Muscle of arm (tissue), 12 donors: ENCODE data around the gene SDS. TPM values are rescaled to one million over a fixed set of nuclear protein-coding genes. Genes with fewer than 3 reads are reported as not detected.

ENCODE experiments used
- DNase-seq: peaks from one replicate; pipeline ENCODE4 v3.0.0-alpha.2; 2013
- polyA plus RNA-seq, 12 donors: library from polyadenylated mRNA; unstranded; fragments of 120-200 nt; gene quantifications; one replicate each; pipeline ENCODE4 v1.2.1, GENCODE V29; 2013; ENCODE audit not compliant: insufficient read length in 12 of 12

The SDS gene
- polyA plus RNA-seq, 12 donors: 0.15 to 0.33 (median 0.26) TPM; not detected in 8

GRCh38 chr12:113348849-113349536, 54.7 kb downstream of the SDS start:
- DNase-seq: no peak

GRCh38 chr12:113347892-113348291, 55.8 kb downstream of the SDS start:
- no peak for DNase-seq

DNA sequence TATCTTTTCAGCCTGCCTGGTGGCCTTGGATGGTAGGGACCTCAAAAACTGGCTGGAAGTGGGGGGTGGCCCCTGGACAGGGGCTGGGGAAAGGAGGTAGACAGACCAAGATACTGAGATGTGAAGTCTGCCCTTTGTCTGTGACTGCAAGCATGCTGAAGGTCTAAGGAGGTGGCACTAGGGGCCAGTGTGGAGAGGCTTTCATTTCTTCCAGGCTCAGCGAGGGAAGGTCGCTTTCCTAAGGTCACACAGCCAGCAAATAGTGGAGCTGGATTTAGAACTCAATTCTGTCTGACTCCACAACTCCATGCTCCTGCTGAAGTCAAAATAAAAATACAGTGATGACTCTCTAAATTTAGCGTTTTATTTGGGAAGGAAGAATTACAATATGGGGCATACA, 56.6 kb downstream of the SDS start:
- no peak for DNase-seq

DNA sequence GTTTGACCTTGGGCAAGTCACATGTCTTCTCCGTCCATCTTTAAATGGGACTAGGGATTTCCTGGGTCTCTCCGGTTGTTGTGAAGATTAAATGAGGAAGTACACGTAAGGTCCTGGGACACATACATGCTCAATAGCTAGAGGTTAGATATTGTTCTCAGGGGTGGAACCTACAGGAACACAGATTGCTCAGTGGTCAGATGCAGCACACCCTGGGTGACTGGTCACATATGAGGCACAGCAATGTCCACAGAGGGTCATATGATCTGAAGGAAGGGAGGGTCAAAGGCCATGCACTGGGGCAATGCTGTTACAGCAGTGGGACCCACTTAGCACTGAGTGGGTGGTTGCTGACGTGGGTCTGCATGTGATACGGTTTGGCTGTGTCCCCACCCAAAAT, 57.3 kb downstream of the SDS start:
- DNase-seq: no peak

DNA sequence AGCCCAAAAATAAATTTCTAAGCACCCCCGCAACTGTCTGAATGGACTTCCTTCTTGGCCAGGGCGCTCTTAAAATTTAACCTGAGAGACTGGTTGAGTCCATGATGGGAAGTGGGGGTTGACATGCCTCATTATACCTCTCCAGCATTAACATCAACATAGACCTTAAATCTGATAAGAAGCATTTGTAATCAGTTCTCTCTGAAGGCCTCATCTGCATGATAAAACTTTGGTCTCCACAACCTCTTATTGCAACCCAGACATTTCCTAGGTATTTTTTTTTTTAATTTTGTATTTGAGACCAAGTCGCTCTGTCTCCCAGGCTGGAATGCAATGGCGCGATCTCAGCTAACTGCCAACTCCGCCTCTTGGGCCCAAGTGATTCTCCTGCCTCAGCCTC, 58.4 kb downstream of the SDS start:
- DNase-seq: no peak

Other genes starting within 250 kb of the SDS start
- gene DDX54, start 218.4 kb downstream of the SDS start, polyA plus RNA-seq: 10 to 100 TPM in 11 of 12 donors, not detected in 1; 37.7 to 70.6 (median 52.6) TPM
- 10 to 100 TPM in 3 of 12 donors, 1 to 10 TPM in 8, not detected in 1; 6.4 to 15.7 (median 8.3) TPM for gene RITA1, start 218.2 kb downstream of the SDS start, polyA plus RNA-seq
- 10 to 100 TPM in 11 of 12 donors, not detected in 1; 17.8 to 50.9 (median 34.5) TPM for gene TPCN1, start 182.4 kb downstream of the SDS start, polyA plus RNA-seq
- 10 to 100 TPM in 11 of 12 donors, not detected in 1; 10.6 to 19.5 (median 12.2) TPM for gene SLC8B1, start 68.8 kb downstream of the SDS start, polyA plus RNA-seq
- 10 to 100 TPM in 11 of 12 donors, not detected in 1; 11.8 to 30.7 (median 13.9) TPM for gene PLBD2, start 45.3 kb downstream of the SDS start, polyA plus RNA-seq
- gene SDSL, start 18.5 kb upstream of the SDS start, polyA plus RNA-seq: 1 to 10 TPM in 7 of 12 donors, under 1 TPM in 3, not detected in 2; 0.76 to 1.6 (median 1.2) TPM
- gene LHX5, start 68.0 kb upstream of the SDS start, polyA plus RNA-seq: not detected